ENCODE results near the gene VSTM2B. TPM values are rescaled to one million over a fixed set of nuclear protein-coding genes. Genes with fewer than 3 reads are reported as not detected.

Gene VSTM2B
- total RNA-seq, 4 donors from 2014 or later, result not detected

DNA sequence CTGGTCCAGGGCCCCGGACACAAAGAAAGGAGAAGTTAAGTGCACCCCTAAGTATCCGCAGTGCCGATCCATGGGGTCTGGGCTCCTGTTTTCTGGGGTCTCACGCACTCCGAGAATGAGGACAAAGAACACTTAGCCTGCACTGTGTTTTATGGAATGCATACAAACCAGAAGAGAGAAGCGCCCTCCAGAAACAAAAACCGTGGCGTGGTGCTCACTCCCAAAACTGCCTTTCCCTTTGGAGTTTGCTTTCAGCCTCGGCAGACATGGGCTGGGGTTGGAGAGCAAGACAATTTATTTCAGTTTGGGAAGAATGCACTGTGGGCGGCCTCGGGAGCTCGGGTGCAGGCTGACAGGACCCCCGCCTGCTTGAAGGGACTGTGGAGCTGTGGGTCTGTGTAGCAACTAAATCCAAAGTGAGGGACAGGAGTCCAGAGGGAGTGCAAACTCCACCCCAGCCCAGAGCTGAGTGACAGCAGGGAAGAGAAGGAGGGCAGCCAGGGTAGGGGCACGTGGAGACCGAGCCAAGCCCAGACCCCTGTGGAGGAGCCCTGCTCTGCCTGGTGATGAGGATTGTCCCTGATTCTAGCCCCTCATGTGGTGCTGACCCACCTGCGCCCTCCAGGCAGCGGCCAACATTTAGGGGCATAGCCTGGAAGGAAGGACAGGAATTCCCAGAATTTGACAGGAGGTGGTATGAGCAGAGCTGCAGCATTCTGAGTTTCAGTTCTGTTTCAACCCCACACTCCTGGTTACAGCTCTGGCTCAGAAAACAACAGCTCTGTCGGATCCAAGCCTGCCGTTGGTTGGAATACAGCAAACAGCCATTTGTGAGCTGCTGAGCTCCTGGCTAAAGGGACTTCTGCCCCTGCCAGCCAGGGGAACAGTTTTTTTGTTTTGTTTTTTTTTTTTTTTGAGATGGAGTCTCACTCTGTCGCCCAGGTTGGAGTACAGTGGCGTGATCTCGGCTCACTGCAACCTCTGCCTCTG, 42.5 kb downstream of the VSTM2B start:
- no peak overlapping the region for H3K4me3 ChIP-seq

DNA sequence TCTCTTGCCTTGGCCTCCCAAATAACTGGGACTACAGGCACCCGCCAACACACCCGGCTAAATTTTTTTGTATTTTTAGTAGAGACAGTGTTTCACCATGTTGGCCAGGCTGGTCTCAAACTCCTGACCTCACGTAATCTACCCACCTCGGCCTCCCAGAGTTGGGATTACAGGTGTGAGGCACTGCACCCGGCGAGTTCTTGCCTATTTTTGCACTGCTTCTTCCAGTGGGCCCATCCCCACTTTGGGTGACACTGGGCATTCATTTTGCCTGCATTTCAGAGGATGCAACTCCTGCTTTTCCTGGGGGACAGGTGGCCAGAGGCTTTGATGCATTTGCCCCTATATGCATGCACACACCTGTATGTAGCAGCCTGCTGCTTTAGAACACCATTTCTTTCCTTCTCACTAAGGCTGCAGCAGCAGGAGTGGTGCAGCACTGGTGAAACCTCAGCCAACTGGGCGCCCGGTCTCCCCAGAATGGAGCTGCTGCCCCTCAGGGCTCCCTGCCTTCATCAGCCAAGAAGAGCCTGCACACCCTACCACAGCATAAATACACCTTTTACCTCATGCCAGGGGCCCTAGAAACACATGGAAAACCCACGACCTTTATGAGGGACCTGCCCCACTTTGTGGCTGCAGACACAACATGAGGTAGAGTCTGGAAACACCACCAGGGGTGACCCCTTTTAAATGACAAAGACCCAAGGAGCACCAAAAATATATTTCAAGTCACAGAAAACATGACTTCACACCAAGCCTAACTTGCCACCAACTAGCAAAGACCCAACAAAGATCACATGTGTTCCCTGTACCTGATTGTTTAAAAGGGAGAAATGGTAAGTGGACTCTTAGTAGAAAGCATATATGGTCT, 43.5 kb downstream of the VSTM2B start:
- Histone ChIP-seq H3K9me3 (no peaks in the 10 kb centered on the region), H3K4me3 (no peak overlapping the region), H3K27ac (no peak overlapping the region), H3K4me1 (no peaks in the 10 kb centered on the region), H3K27me3 (peaks cover 0 to 3% of the 10 kb centered on the region in 2 donors), H3K36me3 (no peaks in the 10 kb centered on the region)
- intact Hi-C loops (cut with DNase I; ENCODE audit: low total_unique reads), result no loop called here
- no peak for TF ChIP-seq CTCF (IDR thresholded peaks at IDR 0.05)
- no peak for TF ChIP-seq POLR2A (IDR thresholded peaks at IDR 0.05)
- DNase-seq, result no peak

More for the DNA sequence above, 42.5 kb downstream of the VSTM2B start:
- Histone ChIP-seq H3K27me3 (peaks cover 0 to 3% of the 10 kb centered on the region in 2 donors), H3K4me1 (no peaks in the 10 kb centered on the region), H3K9me3 (no peaks in the 10 kb centered on the region), H3K36me3 (no peaks in the 10 kb centered on the region), H3K27ac (no peak overlapping the region)
- intact Hi-C loops (cut with DNase I; ENCODE audit: low total_unique reads), result no loop called here
- DNase-seq, result no peak
- TF ChIP-seq CTCF (IDR thresholded peaks at IDR 0.05) (no peak), POLR2A (IDR thresholded peaks at IDR 0.05) (no peak)

- H3K4me1 ChIP-seq, result no peaks in the 10 kb centered on the region
- no peak overlapping the region for H3K27ac ChIP-seq
- no peaks in the 10 kb centered on the region for H3K9me3 ChIP-seq
- H3K27me3 ChIP-seq, result peaks cover 0 to 3% of the 10 kb centered on the region in 2 donors
- no peaks in the 10 kb centered on the region for H3K36me3 ChIP-seq
- no peak for DNase-seq
- TF ChIP-seq POLR2A (IDR thresholded peaks at IDR 0.05) (no peak), CTCF (IDR thresholded peaks at IDR 0.05) (no peak)
- intact Hi-C loops (cut with DNase I; ENCODE audit: low total_unique reads), result no loop called here
- H3K4me3 ChIP-seq, result no peak overlapping the region
Measured at GRCh38 chr19:29571181-29571580, 45.4 kb downstream of the VSTM2B start.

DNA sequence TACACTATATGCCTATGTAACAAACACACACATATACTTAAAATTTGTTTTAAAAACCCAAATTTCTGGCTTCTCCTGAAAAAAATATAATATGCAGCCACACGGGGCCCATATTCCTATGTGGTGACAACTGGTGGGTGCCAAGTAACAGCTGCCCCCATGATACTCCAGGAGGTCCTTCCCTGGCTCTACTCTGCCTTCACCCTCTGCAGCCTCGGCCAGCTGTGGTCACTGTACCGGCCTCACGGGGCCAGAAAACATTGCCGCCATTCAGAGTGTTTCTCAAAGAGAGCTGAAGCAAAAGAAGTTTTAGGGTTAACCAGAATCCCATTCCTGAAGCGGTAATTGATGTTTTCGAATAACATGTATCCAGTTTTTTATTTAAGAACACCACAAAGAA, 47.7 kb downstream of the VSTM2B start:
- intact Hi-C loops (cut with DNase I; ENCODE audit: low total_unique reads), result no loop called here
- TF ChIP-seq POLR2A (IDR thresholded peaks at IDR 0.05), result no peak
- no peak for TF ChIP-seq CTCF (IDR thresholded peaks at IDR 0.05)
- no peak overlapping the region for H3K27ac ChIP-seq
- H3K27me3 ChIP-seq, result peaks cover 0 to 3% of the 10 kb centered on the region in 2 donors
- no peak overlapping the region for H3K4me3 ChIP-seq
- H3K4me1 ChIP-seq, result no peaks in the 10 kb centered on the region
- DNase-seq, result no peak
- H3K9me3 ChIP-seq, result no peaks in the 10 kb centered on the region
- no peaks in the 10 kb centered on the region for H3K36me3 ChIP-seq

Data from uterus (tissue), 4 donors.